Measurements from ENCODE around the gene CFAP74. TPM values are rescaled to one million over a fixed set of nuclear protein-coding genes. Genes with fewer than 3 reads are reported as not detected.

The CFAP74 gene
- polyA plus RNA-seq, 1 donor (not counting 4 experiments of a cell fraction or from before 2014, with no cell fraction given) = not detected

DNA sequence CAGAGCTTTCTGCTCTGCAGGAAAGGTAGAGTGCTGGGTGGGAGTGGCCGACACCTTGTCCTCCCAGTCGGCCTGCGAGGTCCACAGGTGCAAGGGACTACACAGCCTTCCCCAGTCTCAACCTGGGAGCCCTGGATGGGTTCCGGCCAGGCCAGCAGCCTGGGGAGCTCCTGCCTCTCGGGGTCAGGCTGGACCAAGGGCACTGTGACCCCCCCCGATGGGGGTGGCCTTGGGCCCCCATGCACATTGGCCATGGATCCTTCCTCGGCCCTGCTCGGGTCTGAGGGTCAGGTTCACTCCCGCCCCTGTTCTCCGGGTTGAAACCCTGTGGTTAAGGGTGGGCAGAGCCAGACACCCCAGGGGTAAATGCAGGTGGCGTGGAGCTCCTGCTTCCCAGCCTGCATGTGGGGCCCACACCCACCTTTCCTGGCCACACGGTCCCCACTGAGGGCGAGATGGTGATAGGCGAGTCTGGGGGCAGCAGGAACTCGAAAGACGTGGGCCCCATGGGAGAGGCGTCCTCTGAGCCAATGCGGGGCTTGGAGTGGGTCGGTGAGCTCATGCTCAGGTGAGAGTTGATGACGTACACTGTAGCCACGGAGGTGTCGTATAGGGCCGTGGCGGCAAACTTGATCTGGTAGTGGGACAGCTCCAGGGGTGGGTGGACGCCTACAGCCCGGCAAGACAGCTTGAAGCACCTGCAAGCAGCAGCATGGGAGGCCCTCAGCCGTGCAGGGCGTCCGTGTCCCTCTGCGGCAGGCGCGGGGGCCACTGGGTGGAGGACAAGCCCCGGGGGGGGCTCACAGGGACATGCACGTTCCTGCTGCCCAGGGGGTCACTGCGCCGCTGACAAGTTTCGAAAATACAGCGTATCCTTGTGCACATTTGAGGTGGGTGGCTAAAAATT lies 73.7 kb downstream of the CFAP74 start:
- Histone ChIP-seq H3K9me1 (ENCODE audit: control insufficient read depth, extremely low read depth, insufficient read depth, low read length) (no peaks in the 10 kb centered on the region), H3K36me3 (ENCODE audit: control insufficient read depth in 2 of 2, extremely low read depth in 1 of 2, insufficient read depth in 2 of 2, low read length in 2 of 2) (no peaks in the 10 kb centered on the region), H3K27me3 (ENCODE audit: control insufficient read depth, extremely low read depth, insufficient read depth, low read length) (peaks cover 40% of the 10 kb centered on the region), H4K20me1 (ENCODE audit: control insufficient read depth, extremely low read depth, insufficient read depth, low read length) (no peaks in the 10 kb centered on the region), H2AFZ (ENCODE audit: control insufficient read depth, low read length) (no peak overlapping the region), H3K4me2 (ENCODE audit: control insufficient read depth, extremely low read depth, insufficient read depth, low read depth, low read length) (no peak overlapping the region), H3K27ac (ENCODE audit: control insufficient read depth, insufficient read depth, low read length) (no peak overlapping the region), H3K9me3 (ENCODE audit: control insufficient read depth, low read depth, low read length) (peaks cover 3% of the 10 kb centered on the region), H3K79me2 (ENCODE audit: control insufficient read depth, insufficient read depth, low read length) (no peaks in the 10 kb centered on the region), H3K9ac (ENCODE audit: control insufficient read depth, extremely low read depth, insufficient read depth, low read length) (no peak overlapping the region), H3K4me1 (ENCODE audit: control insufficient read depth, extremely low read depth, insufficient read depth, low read length) (no peaks in the 10 kb centered on the region), H3K4me3 (ENCODE audit: control insufficient read depth in 2 of 3, extremely low read depth in 1 of 3, insufficient read depth in 2 of 3, low read depth in 1 of 3, low read length in 3 of 3) (no peak overlapping the region)
- TF ChIP-seq, protein P1, sequence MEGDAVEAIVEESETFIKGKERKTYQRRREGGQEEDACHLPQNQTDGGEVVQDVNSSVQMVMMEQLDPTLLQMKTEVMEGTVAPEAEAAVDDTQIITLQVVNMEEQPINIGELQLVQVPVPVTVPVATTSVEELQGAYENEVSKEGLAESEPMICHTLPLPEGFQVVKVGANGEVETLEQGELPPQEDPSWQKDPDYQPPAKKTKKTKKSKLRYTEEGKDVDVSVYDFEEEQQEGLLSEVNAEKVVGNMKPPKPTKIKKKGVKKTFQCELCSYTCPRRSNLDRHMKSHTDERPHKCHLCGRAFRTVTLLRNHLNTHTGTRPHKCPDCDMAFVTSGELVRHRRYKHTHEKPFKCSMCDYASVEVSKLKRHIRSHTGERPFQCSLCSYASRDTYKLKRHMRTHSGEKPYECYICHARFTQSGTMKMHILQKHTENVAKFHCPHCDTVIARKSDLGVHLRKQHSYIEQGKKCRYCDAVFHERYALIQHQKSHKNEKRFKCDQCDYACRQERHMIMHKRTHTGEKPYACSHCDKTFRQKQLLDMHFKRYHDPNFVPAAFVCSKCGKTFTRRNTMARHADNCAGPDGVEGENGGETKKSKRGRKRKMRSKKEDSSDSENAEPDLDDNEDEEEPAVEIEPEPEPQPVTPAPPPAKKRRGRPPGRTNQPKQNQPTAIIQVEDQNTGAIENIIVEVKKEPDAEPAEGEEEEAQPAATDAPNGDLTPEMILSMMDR (optimal IDR thresholded peaks at IDR 0.05 in 1 of 3, IDR thresholded peaks at IDR 0.05 in 1 of 3, conservative IDR thresholded peaks at IDR 0.05 in 1 of 3; ENCODE audit: extremely low read depth in 1 of 3, insufficient read depth in 2 of 3, low read length in 3 of 3) = no peak
- no peak for TF ChIP-seq EZH2 (IDR thresholded peaks at IDR 0.05; ENCODE audit: low read length)
- DNase-seq (ENCODE audit: low read depth, low spot score) (no peak), FAIRE-seq (no peak)
- dilution Hi-C loops (cut with MboI; ENCODE audit: extremely low pct_ligation_motif_present, low sequenced_read_pairs) = no loop called here

DNA sequence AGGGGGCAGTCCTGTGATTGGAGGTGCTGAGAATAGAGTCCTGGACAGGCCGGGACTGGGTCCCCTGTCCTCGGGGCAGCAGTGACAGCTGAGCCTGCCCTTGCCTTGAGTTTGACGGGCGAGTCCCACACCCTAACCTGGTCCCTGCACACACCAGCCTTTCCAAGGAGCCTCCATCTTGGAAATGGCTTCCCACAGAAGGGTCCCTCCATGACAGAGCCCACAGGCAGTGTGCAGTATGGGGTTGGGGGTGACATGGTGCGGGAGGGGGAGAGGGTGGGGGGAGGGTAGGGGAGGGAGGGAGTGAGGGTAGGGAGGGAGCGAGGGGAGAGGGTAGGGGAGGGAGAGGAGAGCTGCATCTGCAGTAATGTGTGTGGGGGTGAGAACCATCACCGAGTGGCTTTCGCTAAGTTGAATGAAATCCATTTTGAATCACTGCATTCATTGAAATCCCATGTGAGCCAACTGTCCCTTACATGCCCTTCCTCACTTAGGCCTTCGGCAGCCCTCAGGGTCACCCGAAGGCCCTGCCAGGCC lies 74.4 kb downstream of the CFAP74 start:
- H3K27me3 ChIP-seq (ENCODE audit: control insufficient read depth, extremely low read depth, insufficient read depth, low read length) = peaks cover 45% of the 10 kb centered on the region
- TF ChIP-seq, protein P1 (optimal IDR thresholded peaks at IDR 0.05 in 1 of 3, IDR thresholded peaks at IDR 0.05 in 1 of 3, conservative IDR thresholded peaks at IDR 0.05 in 1 of 3; ENCODE audit: extremely low read depth in 1 of 3, insufficient read depth in 2 of 3, low read length in 3 of 3) = no peak
- no peak for TF ChIP-seq EZH2 (IDR thresholded peaks at IDR 0.05; ENCODE audit: low read length)
- dilution Hi-C loops (cut with MboI; ENCODE audit: extremely low pct_ligation_motif_present, low sequenced_read_pairs) = no loop called here
- no peaks in the 10 kb centered on the region for H3K36me3 ChIP-seq (ENCODE audit: control insufficient read depth in 2 of 2, extremely low read depth in 1 of 2, insufficient read depth in 2 of 2, low read length in 2 of 2)
- H3K27ac ChIP-seq (ENCODE audit: control insufficient read depth, insufficient read depth, low read length) = no peak overlapping the region
- no peak overlapping the region for H2AFZ ChIP-seq (ENCODE audit: control insufficient read depth, low read length)
- H3K4me3 ChIP-seq (ENCODE audit: control insufficient read depth in 2 of 3, extremely low read depth in 1 of 3, insufficient read depth in 2 of 3, low read depth in 1 of 3, low read length in 3 of 3) = no peak overlapping the region
- no peaks in the 10 kb centered on the region for H3K9me1 ChIP-seq (ENCODE audit: control insufficient read depth, extremely low read depth, insufficient read depth, low read length)
- H3K4me2 ChIP-seq (ENCODE audit: control insufficient read depth, extremely low read depth, insufficient read depth, low read depth, low read length) = no peak overlapping the region
- no peaks in the 10 kb centered on the region for H3K79me2 ChIP-seq (ENCODE audit: control insufficient read depth, insufficient read depth, low read length)
- FAIRE-seq = no peak
- no peaks in the 10 kb centered on the region for H3K4me1 ChIP-seq (ENCODE audit: control insufficient read depth, extremely low read depth, insufficient read depth, low read length)
- no peak overlapping the region for H3K9ac ChIP-seq (ENCODE audit: control insufficient read depth, extremely low read depth, insufficient read depth, low read length)
- H4K20me1 ChIP-seq (ENCODE audit: control insufficient read depth, extremely low read depth, insufficient read depth, low read length) = no peaks in the 10 kb centered on the region
- no peak for DNase-seq (ENCODE audit: low read depth, low spot score)
- H3K9me3 ChIP-seq (ENCODE audit: control insufficient read depth, low read depth, low read length) = peaks cover 1% of the 10 kb centered on the region
